Neural cell (in vitro differentiated cells): ENCODE results near the gene PLAAT5. TPM values are rescaled to one million over a fixed set of nuclear protein-coding genes. Genes with fewer than 3 reads are reported as not detected.
"Not testable (repeated sequence)": the region's sequence is repeated elsewhere in the genome, so short reads cannot be mapped to it uniquely, and the experiment has no call there.

Experiments used
- H2AFZ ChIP-seq: fragments of 200-600, 300-800 bp; sonication (generic), shearing (Covaris generic); 2 replicates; pipeline ENCODE4 v1.6.0; 2014; ENCODE audit warnings: low read depth, mild to moderate bottlenecking, antibody characterized with exemption, low read length, moderate library complexity
- H3F3A ChIP-seq: fragments of 200-600 bp; shearing (Covaris generic); 2 replicates; pipeline ENCODE4 v1.6.1; 2016; ENCODE audit warnings: mild to moderate bottlenecking, moderate library complexity, mixed read lengths, antibody characterized with exemption, low read length; ENCODE audit not compliant: insufficient read depth, poor library complexity, severe bottlenecking
- H3K27ac ChIP-seq: fragments of 200-600, 300-800 bp; sonication (generic), shearing (Covaris generic); 2 replicates; pipeline ENCODE4 v1.5.1; 2014; ENCODE audit warnings: mild to moderate bottlenecking, low read length, moderate library complexity
- H3K27me3 ChIP-seq: fragments of 300-800, 200-600 bp; sonication (generic), shearing (Covaris generic); 2 replicates; pipeline ENCODE4 v1.6.0; 2014; ENCODE audit warnings: mild to moderate bottlenecking, low read depth, low read length, moderate library complexity; ENCODE audit not compliant: insufficient read depth
- H3K36me3 ChIP-seq: fragments of 300-800, 200-600 bp; sonication (generic), shearing (Covaris generic); 2 replicates; pipeline ENCODE4 v1.5.1; 2014; ENCODE audit warnings: mild to moderate bottlenecking, antibody characterized with exemption, low read length, moderate library complexity; ENCODE audit not compliant: insufficient read depth
- H3K4me2 ChIP-seq: fragments of 300-800, 200-600 bp; sonication (generic), shearing (Covaris generic); 2 replicates; pipeline ENCODE4 v1.6.0; 2014; ENCODE audit warnings: mild to moderate bottlenecking, low read length
- H3K4me3 ChIP-seq: fragments of 300-800, 200-600 bp; sonication (generic), shearing (Covaris generic); 2 replicates; pipeline ENCODE4 v1.5.1; 2014; ENCODE audit warnings: mild to moderate bottlenecking, low read length, moderate library complexity
- H3K79me2 ChIP-seq: fragments of 200-600 bp; shearing (Covaris generic); replicated peaks from 2 replicates; pipeline ENCODE4 v1.6.0; 2014; ENCODE audit warnings: mild to moderate bottlenecking, low read length, moderate library complexity; ENCODE audit not compliant: insufficient read depth
- H3K9ac ChIP-seq: fragments of 300-800, 200-600 bp; sonication (generic), shearing (Covaris generic); 2 replicates; pipeline ENCODE4 v1.6.1; 2016; ENCODE audit warnings: mild to moderate bottlenecking, low read length, mixed read lengths
- H3K9me2 ChIP-seq: fragments of 200-600 bp; shearing (Covaris generic); 2 replicates; pipeline ENCODE4 v1.6.1; 2016; ENCODE audit warnings: mild to moderate bottlenecking, low read length, mixed read lengths; ENCODE audit not compliant: insufficient read depth
- H3K9me3 ChIP-seq: fragments of 200-600, 300-800 bp; sonication (generic), shearing (Covaris generic); 2 replicates; pipeline ENCODE4 v1.6.1; 2016; ENCODE audit warnings: mild to moderate bottlenecking, mixed run types, low read length, moderate library complexity, mixed read lengths
- H4K20me1 ChIP-seq: fragments of 200-600 bp; shearing (Covaris generic); 2 replicates; pipeline ENCODE4 v1.6.1; 2016; ENCODE audit warnings: mild to moderate bottlenecking, mixed run types; ENCODE audit not compliant: insufficient read depth
- CTCF ChIP-seq: fragments of 450-650 bp; IDR thresholded peaks from 2 replicates; pipeline ENCODE4 v1.5.1; 2014; ENCODE audit warnings: antibody characterized with exemption, mild to moderate bottlenecking, moderate library complexity; ENCODE audit not compliant: poor library complexity, severe bottlenecking
- EP300 ChIP-seq: fragments of 450-650 bp; conservative IDR thresholded peaks from 2 replicates; pipeline ENCODE4 v1.6.1; 2014; ENCODE audit warnings: antibody characterized with exemption, mild to moderate bottlenecking, moderate library complexity; ENCODE audit not compliant: poor library complexity, severe bottlenecking
- EZH2 ChIP-seq: fragments of 200-600, 300-800 bp; shearing (Covaris generic), sonication (generic); IDR thresholded peaks from 2 replicates; pipeline ENCODE4 v1.6.1; 2014; ENCODE audit warnings: antibody characterized with exemption, low read length, borderline replicate concordance, mild to moderate bottlenecking; ENCODE audit not compliant: insufficient read depth, poor library complexity, severe bottlenecking
- MXI1 ChIP-seq: fragments of 450-650 bp; conservative IDR thresholded peaks from 2 replicates; pipeline ENCODE4 v1.6.1; 2014; ENCODE audit warnings: antibody characterized with exemption, mild to moderate bottlenecking; ENCODE audit not compliant: poor library complexity, severe bottlenecking
- POLR2AphosphoS5 ChIP-seq: IDR thresholded peaks from 2 replicates; pipeline ENCODE4 v1.6.1; 2012
- RAD21 ChIP-seq: fragments of 450-650 bp; conservative IDR thresholded peaks from 2 replicates; pipeline ENCODE4 v1.6.1; 2014; ENCODE audit warnings: antibody characterized with exemption, mild to moderate bottlenecking, moderate library complexity
- SMC3 ChIP-seq: fragments of 450-650 bp; conservative IDR thresholded peaks from 2 replicates; pipeline ENCODE4 v1.6.1; 2014; ENCODE audit warnings: antibody characterized with exemption, mild to moderate bottlenecking, moderate library complexity; ENCODE audit not compliant: poor library complexity
- TAF1 ChIP-seq: IDR thresholded peaks from 2 replicates; pipeline ENCODE4 v1.6.1; 2012; ENCODE audit warnings: low read depth
- polyA plus RNA-seq: library from polyadenylated mRNA; depleted of rRNA; stranded (reverse); fragments of >200 nt; gene quantifications from 2 replicates; pipeline ENCODE4 v1.2.3, GENCODE V29; 2014
- TF ChIP-seq, protein P1 (sequence below): IDR thresholded peaks from 2 replicates; pipeline ENCODE4 v1.6.1; 2012; ENCODE audit warnings: borderline replicate concordance

PLAAT5 gene
- polyA plus RNA-seq, 1 donor from 2014 or later: 0.14 TPM

GRCh38 chr11:63530021-63530420 is 39.1 kb upstream of the PLAAT5 start:
- Histone ChIP-seq H3K4me3 (no peak overlapping the region), H3K27ac (no peak overlapping the region), H3K4me2 (no peak overlapping the region), H2AFZ (no peak overlapping the region), H3K9me2 (no peaks in the 10 kb centered on the region), H3F3A (no peaks in the 10 kb centered on the region), H3K9me3 (no peaks in the 10 kb centered on the region), H3K36me3 (no peaks in the 10 kb centered on the region), H3K27me3 (peaks cover 9% of the 10 kb centered on the region), H4K20me1 (no peaks in the 10 kb centered on the region), H3K79me2 (no peaks in the 10 kb centered on the region), H3K9ac (no peak overlapping the region)
- TF ChIP-seq EP300: no peak

DNA sequence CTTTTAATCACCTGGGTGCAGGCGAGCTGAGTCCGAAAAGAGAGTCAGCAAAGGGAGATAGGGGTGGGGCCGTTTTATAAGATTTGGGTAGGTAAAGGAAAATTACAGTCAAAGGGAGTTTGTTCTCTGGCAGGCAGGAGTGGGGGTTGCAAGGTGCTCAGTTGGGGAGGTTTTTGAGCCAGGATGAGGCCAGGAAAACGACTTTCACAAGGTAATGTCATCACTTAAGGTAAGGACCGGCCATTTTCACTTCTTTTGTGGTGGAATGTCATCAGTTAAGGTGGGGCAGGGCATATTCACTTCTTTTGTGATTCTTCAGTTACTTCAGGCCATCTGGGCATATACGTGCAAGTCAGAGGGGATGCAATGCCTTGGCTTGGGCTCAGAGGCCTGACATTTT is 38.4 kb upstream of the PLAAT5 start:
- not testable (repeated sequence) for H3K9ac ChIP-seq

DNA sequence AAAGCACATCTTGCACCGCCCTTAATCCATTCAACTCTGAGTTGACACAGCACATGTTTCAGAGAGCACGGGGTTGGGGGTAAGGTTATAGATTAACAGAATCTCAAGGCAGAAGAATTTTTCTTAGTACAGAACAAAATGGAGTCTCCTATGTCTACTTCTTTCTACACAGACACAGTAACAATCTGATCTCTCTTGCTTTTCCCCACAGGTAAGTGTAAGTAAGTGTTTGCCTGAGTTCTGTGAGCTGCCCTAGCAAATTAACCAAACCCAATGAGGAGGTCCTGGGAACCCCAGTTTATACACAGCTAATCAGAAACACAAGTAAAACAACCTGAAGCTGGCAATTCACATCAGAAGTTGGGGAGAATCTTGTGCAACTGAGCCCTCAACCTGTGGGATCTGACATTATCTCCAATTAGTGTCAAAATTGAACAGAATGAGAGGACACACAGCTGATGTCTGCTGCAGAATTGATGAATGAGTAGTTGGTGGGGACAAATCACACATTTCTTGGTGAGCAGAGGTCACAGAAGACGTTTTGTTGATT is 37.8 kb upstream of the PLAAT5 start:
- H3K36me3 ChIP-seq, H3K4me2 ChIP-seq, H3K9ac ChIP-seq, H3K9me3 ChIP-seq, H3K4me3 ChIP-seq, H3F3A ChIP-seq, H2AFZ ChIP-seq, H3K79me2 ChIP-seq, H3K27ac ChIP-seq, H3K27me3 ChIP-seq, H4K20me1 ChIP-seq, H3K9me2 ChIP-seq: not testable (repeated sequence)

More for the DNA sequence above, 38.4 kb upstream of the PLAAT5 start:
- H3K4me2 ChIP-seq, H3K27ac ChIP-seq, H3F3A ChIP-seq, H2AFZ ChIP-seq, H4K20me1 ChIP-seq, H3K79me2 ChIP-seq, H3K36me3 ChIP-seq, H3K4me3 ChIP-seq, H3K27me3 ChIP-seq, H3K9me2 ChIP-seq, H3K9me3 ChIP-seq: not testable (repeated sequence)

DNA sequence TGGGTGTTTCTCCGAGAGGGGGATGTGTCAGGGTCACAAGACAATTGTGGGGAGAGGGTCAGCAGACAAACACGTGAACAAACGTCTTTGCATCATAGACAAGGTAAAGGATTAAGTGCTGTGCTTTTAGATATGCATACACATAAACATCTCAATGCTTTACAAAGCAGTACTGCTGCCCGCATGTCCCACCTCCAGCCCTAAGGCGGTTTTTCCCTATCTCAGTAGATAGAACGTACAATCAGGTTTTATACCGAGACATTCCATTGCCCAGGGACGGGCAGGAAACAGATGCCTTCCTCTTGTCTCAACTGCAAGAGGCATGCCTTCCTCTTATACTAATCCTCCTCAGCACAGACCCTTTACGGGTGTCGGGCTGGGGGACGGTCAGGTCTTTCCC is 37.2 kb upstream of the PLAAT5 start:
- not testable (repeated sequence) for H3K27ac ChIP-seq, H3K4me2 ChIP-seq

DNA sequence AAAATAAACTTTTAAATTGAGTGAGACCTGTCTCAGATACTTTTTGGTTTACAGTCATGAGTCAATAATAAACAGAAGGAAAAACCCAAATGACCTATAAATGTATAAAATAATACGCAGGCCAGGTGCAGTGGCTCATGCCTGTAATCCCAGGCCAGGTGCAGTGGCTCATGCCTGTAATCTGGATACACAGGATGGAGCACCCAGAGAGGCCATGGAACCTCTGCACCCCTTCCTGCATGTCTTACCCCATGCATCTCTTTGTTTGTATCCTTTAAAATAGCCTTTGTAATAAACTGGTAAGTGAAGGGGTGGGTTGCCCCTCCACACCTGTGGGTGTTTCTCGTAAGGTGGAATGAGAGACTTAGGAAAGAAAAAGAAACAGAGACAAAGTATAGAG is 36.7 kb upstream of the PLAAT5 start:
- no peak overlapping the region for H2AFZ ChIP-seq
- H3K4me3 ChIP-seq: no peak overlapping the region
- no peak overlapping the region for H3K27ac ChIP-seq
- no peaks in the 10 kb centered on the region for H3K9me2 ChIP-seq
- H3K36me3 ChIP-seq: no peaks in the 10 kb centered on the region
- peaks cover 9% of the 10 kb centered on the region for H3K27me3 ChIP-seq
- H3K9me3 ChIP-seq: no peaks in the 10 kb centered on the region
- no peak overlapping the region for H3K9ac ChIP-seq
- no peaks in the 10 kb centered on the region for H3K79me2 ChIP-seq
- no peaks in the 10 kb centered on the region for H3F3A ChIP-seq
- no peaks in the 10 kb centered on the region for H4K20me1 ChIP-seq
- H3K4me2 ChIP-seq: no peak overlapping the region
- TF ChIP-seq EZH2: no peak
- TF ChIP-seq, protein P1, sequence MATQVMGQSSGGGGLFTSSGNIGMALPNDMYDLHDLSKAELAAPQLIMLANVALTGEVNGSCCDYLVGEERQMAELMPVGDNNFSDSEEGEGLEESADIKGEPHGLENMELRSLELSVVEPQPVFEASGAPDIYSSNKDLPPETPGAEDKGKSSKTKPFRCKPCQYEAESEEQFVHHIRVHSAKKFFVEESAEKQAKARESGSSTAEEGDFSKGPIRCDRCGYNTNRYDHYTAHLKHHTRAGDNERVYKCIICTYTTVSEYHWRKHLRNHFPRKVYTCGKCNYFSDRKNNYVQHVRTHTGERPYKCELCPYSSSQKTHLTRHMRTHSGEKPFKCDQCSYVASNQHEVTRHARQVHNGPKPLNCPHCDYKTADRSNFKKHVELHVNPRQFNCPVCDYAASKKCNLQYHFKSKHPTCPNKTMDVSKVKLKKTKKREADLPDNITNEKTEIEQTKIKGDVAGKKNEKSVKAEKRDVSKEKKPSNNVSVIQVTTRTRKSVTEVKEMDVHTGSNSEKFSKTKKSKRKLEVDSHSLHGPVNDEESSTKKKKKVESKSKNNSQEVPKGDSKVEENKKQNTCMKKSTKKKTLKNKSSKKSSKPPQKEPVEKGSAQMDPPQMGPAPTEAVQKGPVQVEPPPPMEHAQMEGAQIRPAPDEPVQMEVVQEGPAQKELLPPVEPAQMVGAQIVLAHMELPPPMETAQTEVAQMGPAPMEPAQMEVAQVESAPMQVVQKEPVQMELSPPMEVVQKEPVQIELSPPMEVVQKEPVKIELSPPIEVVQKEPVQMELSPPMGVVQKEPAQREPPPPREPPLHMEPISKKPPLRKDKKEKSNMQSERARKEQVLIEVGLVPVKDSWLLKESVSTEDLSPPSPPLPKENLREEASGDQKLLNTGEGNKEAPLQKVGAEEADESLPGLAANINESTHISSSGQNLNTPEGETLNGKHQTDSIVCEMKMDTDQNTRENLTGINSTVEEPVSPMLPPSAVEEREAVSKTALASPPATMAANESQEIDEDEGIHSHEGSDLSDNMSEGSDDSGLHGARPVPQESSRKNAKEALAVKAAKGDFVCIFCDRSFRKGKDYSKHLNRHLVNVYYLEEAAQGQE: no peak
- no peak for TF ChIP-seq SMC3
- TF ChIP-seq CTCF: no peak
- TF ChIP-seq MXI1: no peak
- TF ChIP-seq RAD21: no peak
- TF ChIP-seq TAF1: no peak
- TF ChIP-seq POLR2AphosphoS5: no peak
- TF ChIP-seq EP300: no peak

More for the DNA sequence above, 37.2 kb upstream of the PLAAT5 start:
- H3K79me2 ChIP-seq, H3F3A ChIP-seq, H3K27me3 ChIP-seq, H3K36me3 ChIP-seq, H3K9ac ChIP-seq, H3K4me3 ChIP-seq, H3K9me3 ChIP-seq, H3K9me2 ChIP-seq, H4K20me1 ChIP-seq, H2AFZ ChIP-seq: not testable (repeated sequence)
